Right cardiac atrium (tissue), 5 donors: ENCODE data around the gene OGG1. TPM values are rescaled to one million over a fixed set of nuclear protein-coding genes. Genes with fewer than 3 reads are reported as not detected.

Source experiments
- ATAC-seq, 2 donors: fragments of 200-7000 bp; cut with Tn5 transposase; one replicate each; pipeline versions ENCODE4 v1.8.0 to v1.9.1; 2020; ENCODE audit warnings: moderate library complexity in 2 of 2, mild to moderate bottlenecking in 1 of 2
- DNase-seq, 3 donors: peaks; one replicate each; pipeline ENCODE4 v3.0.0-alpha.2; 2020
- H3K27ac ChIP-seq: one replicate; pipeline ENCODE4 v1.5.1; 2013; ENCODE audit warnings: mild to moderate bottlenecking, low read length, control low read depth, moderate library complexity
- H3K27me3 ChIP-seq: one replicate; pipeline ENCODE4 v1.6.1; 2013; ENCODE audit not compliant: control insufficient read depth, insufficient read depth
- H3K4me1 ChIP-seq: one replicate; pipeline ENCODE4 v1.6.1; 2013; ENCODE audit warnings: low read length; ENCODE audit not compliant: control insufficient read depth, insufficient read depth
- H3K4me3 ChIP-seq: one replicate; pipeline ENCODE4 v1.5.1; 2013; ENCODE audit warnings: low read length, control low read depth
- H3K9me3 ChIP-seq: one replicate; pipeline ENCODE4 v1.6.1; 2013; ENCODE audit warnings: low read length; ENCODE audit not compliant: control insufficient read depth
- WGBS: extraction: QIAGEN DNeasy Blood & Tissue Kit; methylation state at CpG from one replicate; pipeline ENCODE4 v1.1.7; 2013; 5-methylcytosine and 5-hydroxymethylcytosine counted together
- intact Hi-C, 4 donors: fragments of 100-400 bp; cut with DNase I; formaldehyde crosslinking; loops; one replicate each; pipeline versions ENCODE4 v1.11.0 to v1.14.0; 2022 to 2023
- polyA plus RNA-seq: library from polyadenylated mRNA; stranded (reverse); fragments of 200-250 nt; gene quantifications from one replicate; pipeline ENCODE4 v1.2.3, GENCODE V29; 2013
- total RNA-seq, 4 donors: library from RNA; stranded (reverse); fragmentation: NEBNext Ultra II Directional; extraction: Animal tissue kit (Norgen Biotek cat#: 25700); gene quantifications; one replicate each; pipeline ENCODE4 v1.2.1, GENCODE V29; 2021
- donor health status: healthy with polysubstance abuse.
- donor health status: DM: no; HTN: yes; CAD: no.
- donor health status: DM: no; HTN: no; CAD: no.
- donor health status: DM: no; HTN: yes; CAD: no; lungs with severe emphysema.
- donor health status: DM: yes; HTN: yes; CAD: no.

OGG1 gene
- total and polyA plus RNA-seq, 5 donors = 9.6 to 15.5 (median 14.8) TPM

- DNase-seq (no peak), ATAC-seq (no peak)
- no peaks in the 10 kb centered on the region for H3K27me3 ChIP-seq
- no peaks in the 10 kb centered on the region for H3K9me3 ChIP-seq
- H3K4me1 ChIP-seq = peaks cover 4% of the 10 kb centered on the region
- 72% methylated on average over 5 of the region's 5 CpGs for WGBS
- no peak overlapping the region for H3K4me3 ChIP-seq
- no peak overlapping the region for H3K27ac ChIP-seq
- intact Hi-C loops = no loop called here
Measured at GRCh38 chr3:9778143-9779074, 28.7 kb downstream of the OGG1 start.

GRCh38 chr3:9779075-9779593 lies 29.4 kb downstream of the OGG1 start:
- no peak for ATAC-seq
- no peaks in the 10 kb centered on the region for H3K27me3 ChIP-seq
- peaks cover 4% of the 10 kb centered on the region for H3K4me1 ChIP-seq
- H3K27ac ChIP-seq = no peak overlapping the region
- H3K9me3 ChIP-seq = no peaks in the 10 kb centered on the region
- intact Hi-C loops = no loop called here
- no peak overlapping the region for H3K4me3 ChIP-seq
- 73% methylated on average over 6 of the region's 6 CpGs for WGBS
- no peak for DNase-seq

- Histone ChIP-seq H3K9me3 (no peaks in the 10 kb centered on the region), H3K4me1 (peaks cover 4% of the 10 kb centered on the region), H3K4me3 (no peak overlapping the region), H3K27me3 (no peaks in the 10 kb centered on the region), H3K27ac (no peak overlapping the region)
- DNase-seq (no peak), ATAC-seq (peak; percentile 28 to 37)
- WGBS = 72% methylated on average over 8 of the region's 8 CpGs
- intact Hi-C loops = loop anchor here in 1 of 4 donors (10.0 kb wide), 1 partner anchor 45 kb away; the partner anchor contains the start of gene BRPF1
Measured at GRCh38 chr3:9779721-9780457, 30.1 kb downstream of the OGG1 start.

GRCh38 chr3:9780458-9780812 lies 30.7 kb downstream of the OGG1 start:
- intact Hi-C loops = loop anchor here in 1 of 4 donors (10.0 kb wide), 1 partner anchor 46 kb away; the partner anchor contains the start of gene BRPF1
- Histone ChIP-seq H3K27ac (no peak overlapping the region), H3K27me3 (no peaks in the 10 kb centered on the region), H3K9me3 (no peaks in the 10 kb centered on the region), H3K4me3 (no peak overlapping the region), H3K4me1 (peaks cover 4% of the 10 kb centered on the region)
- ATAC-seq (no peak), DNase-seq (peak in 1 of 3 donors; percentile 59)
- 81% methylated on average over 10 of the region's 10 CpGs for WGBS

GRCh38 chr3:9780910-9781309 lies 31.2 kb downstream of the OGG1 start:
- no peak for ATAC-seq
- H3K4me1 ChIP-seq = peaks cover 4% of the 10 kb centered on the region
- H3K9me3 ChIP-seq = no peaks in the 10 kb centered on the region
- DNase-seq = no peak
- 88% methylated on average over 4 of the region's 4 CpGs for WGBS
- H3K27ac ChIP-seq = no peak overlapping the region
- no peaks in the 10 kb centered on the region for H3K27me3 ChIP-seq
- no peak overlapping the region for H3K4me3 ChIP-seq
- intact Hi-C loops = loop anchor here in 1 of 4 donors (10.0 kb wide), 1 partner anchor 46 kb away; the partner anchor contains the start of gene BRPF1

GRCh38 chr3:9781551-9781950 lies 31.8 kb downstream of the OGG1 start:
- 75% methylated on average over 1 of the region's 1 CpG for WGBS
- ATAC-seq = no peak
- no peak overlapping the region for H3K4me3 ChIP-seq
- no peaks in the 10 kb centered on the region for H3K27me3 ChIP-seq
- no peak for DNase-seq
- H3K9me3 ChIP-seq = no peaks in the 10 kb centered on the region
- intact Hi-C loops = loop anchor here in 1 of 4 donors (10.0 kb wide), 1 partner anchor 47 kb away; the partner anchor contains the start of gene BRPF1
- H3K27ac ChIP-seq = no peak overlapping the region
- H3K4me1 ChIP-seq = peaks cover 4% of the 10 kb centered on the region

GRCh38 chr3:9781978-9782603 lies 32.3 kb downstream of the OGG1 start:
- intact Hi-C loops = loop anchor here in 1 of 4 donors (10.0 kb wide), 1 partner anchor 47 kb away; the partner anchor contains the start of gene BRPF1
- Histone ChIP-seq H3K27ac (no peak overlapping the region), H3K9me3 (no peaks in the 10 kb centered on the region), H3K27me3 (no peaks in the 10 kb centered on the region), H3K4me1 (peaks cover 4% of the 10 kb centered on the region), H3K4me3 (no peak overlapping the region)
- ATAC-seq = no peak
- no peak for DNase-seq
- WGBS = 78% methylated on average over 3 of the region's 3 CpGs

- no peak overlapping the region for H3K4me3 ChIP-seq
- H3K4me1 ChIP-seq = peaks cover 4% of the 10 kb centered on the region
- 40% methylated on average over 3 of the region's 3 CpGs for WGBS
- intact Hi-C loops = loop anchor here in 1 of 4 donors (10.0 kb wide), 1 partner anchor 48 kb away; the partner anchor contains the start of gene BRPF1
- no peaks in the 10 kb centered on the region for H3K9me3 ChIP-seq
- no peaks in the 10 kb centered on the region for H3K27me3 ChIP-seq
- ATAC-seq (no peak), DNase-seq (no peak)
- no peak overlapping the region for H3K27ac ChIP-seq
Measured at GRCh38 chr3:9782770-9783169, 33.0 kb downstream of the OGG1 start.

GRCh38 chr3:9783954-9784353 lies 34.2 kb downstream of the OGG1 start:
- intact Hi-C loops = loop anchor here in 1 of 4 donors (10.0 kb wide), 1 partner anchor 49 kb away; the partner anchor contains the start of gene BRPF1
- H3K27ac ChIP-seq = no peak overlapping the region
- H3K27me3 ChIP-seq = no peaks in the 10 kb centered on the region
- ATAC-seq (no peak), DNase-seq (no peak)
- no peak overlapping the region for H3K4me3 ChIP-seq
- no peaks in the 10 kb centered on the region for H3K4me1 ChIP-seq
- WGBS = 89% methylated on average over 14 of the region's 14 CpGs
- no peaks in the 10 kb centered on the region for H3K9me3 ChIP-seq

GRCh38 chr3:9784965-9785364 lies 35.2 kb downstream of the OGG1 start:
- ATAC-seq = no peak
- Histone ChIP-seq H3K9me3 (no peaks in the 10 kb centered on the region), H3K4me3 (no peak overlapping the region), H3K4me1 (no peaks in the 10 kb centered on the region), H3K27ac (no peak overlapping the region), H3K27me3 (no peaks in the 10 kb centered on the region)
- intact Hi-C loops = loop anchor here in 1 of 4 donors (10.0 kb wide), 1 partner anchor 50 kb away; the partner anchor contains the start of gene BRPF1
- 90% methylated on average over 4 of the region's 4 CpGs for WGBS
- DNase-seq = no peak
